ENCODE measurements around the gene TMEM59L. TPM values are rescaled to one million over a fixed set of nuclear protein-coding genes. Genes with fewer than 3 reads are reported as not detected.

The TMEM59L gene
- total RNA-seq, 4 donors from 2014 or later: 3.1 to 12.6 (median 4.2) TPM; not detected in 1

DNA sequence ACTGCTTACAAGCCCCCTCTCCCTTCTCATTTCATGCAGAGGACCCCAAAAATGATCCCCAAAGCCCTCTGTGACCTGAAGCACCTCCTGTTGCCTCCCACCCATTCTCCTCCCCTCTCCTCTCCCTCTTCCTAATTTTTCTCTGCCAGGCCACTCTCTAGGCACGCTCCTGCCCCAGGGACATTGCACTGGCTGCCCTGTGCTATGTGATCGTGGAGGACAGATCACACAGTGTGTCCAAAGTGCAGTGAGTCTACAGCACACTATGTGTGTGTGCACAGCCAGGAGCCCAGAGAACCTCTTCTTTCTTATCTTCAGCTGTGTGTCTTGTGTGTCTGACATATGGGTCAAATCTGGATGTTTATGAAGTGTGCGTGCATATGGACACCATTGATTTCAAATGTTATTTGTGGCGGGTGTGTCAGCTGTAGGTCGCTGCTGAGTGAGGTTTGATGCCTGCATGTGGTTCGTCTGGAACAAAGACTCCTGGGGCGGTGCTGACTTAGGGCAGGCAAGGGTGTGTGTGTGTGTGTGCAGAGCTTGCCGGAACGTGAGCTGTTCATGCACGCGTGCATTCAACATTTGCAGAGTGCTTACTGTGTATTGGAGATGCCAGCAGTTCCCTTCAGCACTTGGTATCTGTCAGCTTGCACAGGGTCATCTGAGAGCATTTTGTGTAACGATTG is 22.1 kb downstream of the TMEM59L start:
- peaks cover 0 to 39% (median 17%) of the 10 kb centered on the region in 4 donors for H3K4me1 ChIP-seq
- H3K9me3 ChIP-seq: no peaks in the 10 kb centered on the region
- H3K27me3 ChIP-seq: no peaks in the 10 kb centered on the region
- H3K27ac ChIP-seq: peak overlapping the region in 1 of 4 donors; percentile 48
- no peaks in the 10 kb centered on the region for H3K36me3 ChIP-seq
- 33 to 44% methylated on average over 12 of the region's 12 CpGs for WGBS, 2 donors
- TF ChIP-seq EP300 (IDR thresholded peaks at IDR 0.05) (no peak), POLR2A (IDR thresholded peaks at IDR 0.05) (no peak)
- TF ChIP-seq, protein P1, sequence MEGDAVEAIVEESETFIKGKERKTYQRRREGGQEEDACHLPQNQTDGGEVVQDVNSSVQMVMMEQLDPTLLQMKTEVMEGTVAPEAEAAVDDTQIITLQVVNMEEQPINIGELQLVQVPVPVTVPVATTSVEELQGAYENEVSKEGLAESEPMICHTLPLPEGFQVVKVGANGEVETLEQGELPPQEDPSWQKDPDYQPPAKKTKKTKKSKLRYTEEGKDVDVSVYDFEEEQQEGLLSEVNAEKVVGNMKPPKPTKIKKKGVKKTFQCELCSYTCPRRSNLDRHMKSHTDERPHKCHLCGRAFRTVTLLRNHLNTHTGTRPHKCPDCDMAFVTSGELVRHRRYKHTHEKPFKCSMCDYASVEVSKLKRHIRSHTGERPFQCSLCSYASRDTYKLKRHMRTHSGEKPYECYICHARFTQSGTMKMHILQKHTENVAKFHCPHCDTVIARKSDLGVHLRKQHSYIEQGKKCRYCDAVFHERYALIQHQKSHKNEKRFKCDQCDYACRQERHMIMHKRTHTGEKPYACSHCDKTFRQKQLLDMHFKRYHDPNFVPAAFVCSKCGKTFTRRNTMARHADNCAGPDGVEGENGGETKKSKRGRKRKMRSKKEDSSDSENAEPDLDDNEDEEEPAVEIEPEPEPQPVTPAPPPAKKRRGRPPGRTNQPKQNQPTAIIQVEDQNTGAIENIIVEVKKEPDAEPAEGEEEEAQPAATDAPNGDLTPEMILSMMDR (IDR thresholded peaks at IDR 0.05): no peak
- no peak for DNase-seq (ENCODE audit: low spot score in 2 of 2)
- no peak overlapping the region for H3K4me3 ChIP-seq

DNA sequence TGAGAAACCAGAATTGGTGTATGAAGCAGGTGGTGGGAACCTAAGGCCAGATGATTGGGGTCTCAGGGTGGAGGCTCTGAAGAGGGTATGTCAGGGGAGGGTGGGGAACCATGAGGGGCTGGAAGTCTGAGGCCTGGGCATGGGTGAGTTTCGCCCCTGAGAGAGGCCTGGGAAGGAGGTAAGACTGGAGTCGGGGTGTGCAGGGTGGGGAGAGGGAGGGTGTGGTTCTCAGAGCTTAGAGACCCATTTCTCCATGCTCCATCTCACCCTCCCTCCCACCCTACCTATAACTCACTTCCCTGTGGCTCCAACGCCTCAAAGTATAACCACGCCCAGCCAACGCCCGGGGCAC is 23.1 kb downstream of the TMEM59L start:
- no peaks in the 10 kb centered on the region for H3K36me3 ChIP-seq
- DNase-seq (ENCODE audit: low spot score in 2 of 2): no peak
- TF ChIP-seq POLR2A (IDR thresholded peaks at IDR 0.05) (no peak), EP300 (IDR thresholded peaks at IDR 0.05) (no peak)
- TF ChIP-seq, protein P1 (IDR thresholded peaks at IDR 0.05): no peak
- H3K4me1 ChIP-seq: peaks cover 0 to 37% (median 15%) of the 10 kb centered on the region in 4 donors
- H3K27me3 ChIP-seq: no peaks in the 10 kb centered on the region
- 18 to 19% methylated on average over 6 of the region's 6 CpGs for WGBS, 2 donors
- H3K27ac ChIP-seq: peak overlapping the region in 3 of 4 donors; percentile 89 to 98 (median 94)
- no peaks in the 10 kb centered on the region for H3K9me3 ChIP-seq
- peak overlapping the region in 2 of 4 donors; percentile 91 to 93 for H3K4me3 ChIP-seq

DNA sequence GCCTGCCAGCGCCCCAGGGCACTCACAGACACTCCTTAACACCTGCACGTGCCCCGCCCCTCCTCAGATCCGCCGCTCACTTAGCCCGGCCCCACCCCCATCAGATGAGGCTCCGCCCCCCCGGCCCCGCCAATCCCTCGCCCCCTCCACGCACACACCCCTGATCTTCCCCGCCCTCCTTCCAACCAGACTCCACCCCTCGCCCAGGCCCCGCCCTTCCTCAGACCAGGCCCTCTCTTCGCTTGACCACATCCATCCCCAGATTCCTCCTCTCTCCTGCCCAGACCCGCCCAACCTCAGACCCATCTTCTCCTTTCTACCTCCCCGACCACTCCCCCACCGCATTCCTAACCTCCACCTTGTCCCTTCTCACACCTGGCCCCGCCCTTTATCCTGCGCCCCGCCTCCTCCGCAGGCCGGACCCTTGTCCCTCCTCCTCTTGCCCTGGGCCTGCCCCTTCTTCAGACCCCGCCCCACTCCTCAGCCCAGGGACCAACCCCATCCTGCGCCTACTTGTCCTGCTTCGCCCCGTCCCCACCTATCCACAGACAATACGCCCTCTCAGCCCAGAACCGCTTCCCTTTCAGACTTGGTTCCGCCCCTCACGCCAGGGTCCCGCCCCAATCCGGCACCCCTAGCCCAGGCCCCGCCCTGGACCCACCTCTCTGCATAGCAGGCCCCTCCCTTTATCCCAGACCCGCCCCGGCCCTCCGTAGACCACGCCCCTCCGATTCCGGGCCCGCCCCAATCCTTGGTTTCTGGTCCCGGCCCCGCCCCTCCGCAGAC is 23.7 kb downstream of the TMEM59L start:
- TF ChIP-seq, protein P1 (IDR thresholded peaks at IDR 0.05): no peak
- TF ChIP-seq EP300 (IDR thresholded peaks at IDR 0.05) (no peak), POLR2A (IDR thresholded peaks at IDR 0.05) (peak in 1 of 2 donors; percentile 17)

DNA sequence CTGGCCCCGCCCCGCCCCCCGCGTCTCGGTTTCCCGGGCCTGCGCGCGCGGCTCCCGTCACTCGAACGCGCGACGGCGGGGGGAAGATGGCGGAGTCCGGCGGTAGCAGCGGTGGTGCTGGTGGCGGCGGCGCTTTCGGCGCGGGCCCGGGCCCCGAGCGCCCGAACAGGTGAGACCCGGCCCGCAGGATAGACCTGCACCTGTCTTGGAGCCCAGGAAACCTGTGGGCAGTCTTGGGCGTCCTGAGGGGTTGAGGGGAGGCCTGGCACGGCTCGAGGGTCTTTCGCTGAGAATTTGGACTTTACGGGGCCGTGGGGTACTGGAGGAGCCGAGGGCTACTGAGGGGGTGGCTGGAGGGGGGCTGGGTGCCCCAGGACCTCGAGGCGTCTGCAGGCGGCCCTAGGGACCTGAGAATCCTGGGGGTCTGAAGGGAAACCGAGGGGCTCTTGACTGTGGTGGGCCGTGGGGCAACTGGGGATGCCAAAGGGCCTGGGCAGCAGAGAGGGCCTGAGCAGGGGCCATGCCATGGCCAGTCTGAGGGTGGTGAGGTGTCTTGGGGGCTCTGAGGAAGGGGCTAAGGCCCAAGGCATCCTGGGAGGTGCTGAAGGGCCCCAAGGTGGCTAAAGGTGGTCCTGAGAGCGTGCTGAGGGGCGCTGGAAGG is 24.4 kb downstream of the TMEM59L start, which contains the start of gene KLHL26:
Gene KLHL26 (plus strand): TSS at position 60 of the 661 bp plus-strand sequence. CDS start 27 bp downstream, at position 87.
- H3K9me3 ChIP-seq: no peaks in the 10 kb centered on the region
- no peaks in the 10 kb centered on the region for H3K36me3 ChIP-seq
- H3K4me1 ChIP-seq: peaks cover 0 to 37% (median 15%) of the 10 kb centered on the region in 4 donors
- peak within 1 kb of the TSS; percentile 89 to 98 (median 96) for H3K27ac ChIP-seq
- no peak for DNase-seq (ENCODE audit: low spot score in 2 of 2)
- H3K27me3 ChIP-seq: no peaks in the 10 kb centered on the region
- TF ChIP-seq, protein P1 (IDR thresholded peaks at IDR 0.05): no peak
- TF ChIP-seq POLR2A (IDR thresholded peaks at IDR 0.05) (peak in 1 of 2 donors; percentile 70), EP300 (IDR thresholded peaks at IDR 0.05) (peak in 1 of 2 donors; percentile 86)
- peak within 1 kb of the TSS; percentile 80 to 94 (median 92) for H3K4me3 ChIP-seq
- 5 to 13% methylated on average over 14 to 43 of the region's 47 CpGs for WGBS, 2 donors

More for the DNA sequence above, 23.7 kb downstream of the TMEM59L start:
- H3K36me3 ChIP-seq: no peaks in the 10 kb centered on the region
- H3K27me3 ChIP-seq: no peaks in the 10 kb centered on the region
- peaks cover 0 to 37% (median 15%) of the 10 kb centered on the region in 4 donors for H3K4me1 ChIP-seq
- no peaks in the 10 kb centered on the region for H3K9me3 ChIP-seq
- DNase-seq (ENCODE audit: low spot score in 2 of 2): peak; percentile 98 to 99
- H3K4me3 ChIP-seq: peak overlapping the region; percentile 80 to 94 (median 92)
- H3K27ac ChIP-seq: peak overlapping the region; percentile 89 to 98 (median 96)
- WGBS, 2 donors: 2 to 3% methylated on average over 44 of the region's 44 CpGs

Measured in tibial nerve (tissue), 4 donors.